Middle frontal gyrus (tissue), 1 donor: Measurements from ENCODE around the gene CARD19.
"Not testable (repeated sequence)": the region's sequence is repeated elsewhere in the genome, so short reads cannot be mapped to it uniquely, and the experiment has no call there.

Experiments
- DNase-seq: peaks from one replicate; pipeline ENCODE4 v3.0.0-alpha.2; 2015; ENCODE audit warnings: low spot score; ENCODE audit errors: extremely low spot score

CARD19 gene

DNA sequence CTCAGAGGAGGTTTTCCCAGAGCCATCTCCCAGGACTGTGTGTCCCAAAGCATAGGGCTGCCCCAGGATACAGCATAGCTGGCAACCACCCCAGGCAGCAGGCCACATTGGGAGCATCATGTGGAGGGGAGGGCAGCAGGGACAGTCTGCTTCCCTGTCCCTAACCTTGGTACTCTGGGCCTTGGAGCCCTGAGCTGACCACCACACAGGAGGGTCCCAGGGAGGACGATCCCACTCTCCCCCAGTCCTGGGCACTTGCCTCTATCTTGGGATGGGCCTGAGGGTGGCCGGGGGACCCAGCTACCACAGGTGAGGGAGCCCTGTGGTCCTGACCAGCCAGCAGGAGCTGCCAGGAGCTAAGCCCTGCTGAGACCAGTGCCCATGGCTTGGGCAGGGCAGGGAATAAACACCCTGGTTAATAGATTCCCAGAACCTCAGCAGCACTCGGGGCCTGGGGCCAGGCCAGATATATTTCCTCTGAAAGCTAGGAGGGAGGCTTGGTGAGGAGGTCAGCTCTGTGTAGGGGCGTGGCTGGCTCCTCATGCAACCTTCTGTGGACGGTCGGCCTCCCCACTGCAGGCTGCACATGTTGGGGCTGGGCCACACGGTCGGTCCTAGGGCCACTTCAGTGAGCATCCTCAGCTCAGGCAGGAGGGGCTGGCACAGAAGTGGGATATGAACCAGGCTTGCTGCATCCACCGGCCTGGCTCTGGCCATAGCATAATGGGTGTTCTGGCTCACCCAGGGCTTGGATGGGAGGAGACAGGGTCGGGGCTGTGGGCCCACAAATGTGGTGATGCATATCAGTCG, 33.9 kb downstream of the CARD19 start:
- DNase-seq = no peak

DNA sequence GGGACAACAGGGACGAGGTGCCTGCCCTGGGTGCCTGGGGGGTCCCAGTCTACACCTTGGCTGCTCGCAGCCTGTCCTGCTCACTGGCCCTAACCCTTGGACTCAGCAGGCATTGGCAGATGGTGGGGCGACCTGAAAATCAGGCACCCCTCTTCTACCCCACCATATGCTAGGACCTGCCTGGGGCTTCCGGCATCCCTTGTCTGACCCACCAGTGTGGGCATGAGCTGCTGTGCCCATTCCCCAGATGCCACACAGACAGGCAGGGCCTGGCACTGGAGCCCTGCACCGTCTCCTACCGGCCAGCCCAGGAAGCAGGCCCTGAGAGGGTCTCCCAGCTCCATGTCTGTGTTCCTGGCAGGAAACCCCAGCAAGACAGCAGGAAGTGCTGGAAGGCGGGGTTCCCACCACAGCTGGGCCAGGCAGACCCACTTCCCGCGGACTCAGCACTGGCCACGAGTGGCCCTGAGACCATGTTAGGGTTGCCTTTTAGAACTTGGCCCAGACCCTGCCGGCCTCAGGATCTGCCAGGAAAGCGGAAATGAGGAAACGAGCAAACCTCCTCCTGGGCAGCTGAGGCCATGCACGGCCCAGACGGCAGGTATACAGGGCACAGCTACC, 35.0 kb downstream of the CARD19 start:
- no peak for DNase-seq

DNA sequence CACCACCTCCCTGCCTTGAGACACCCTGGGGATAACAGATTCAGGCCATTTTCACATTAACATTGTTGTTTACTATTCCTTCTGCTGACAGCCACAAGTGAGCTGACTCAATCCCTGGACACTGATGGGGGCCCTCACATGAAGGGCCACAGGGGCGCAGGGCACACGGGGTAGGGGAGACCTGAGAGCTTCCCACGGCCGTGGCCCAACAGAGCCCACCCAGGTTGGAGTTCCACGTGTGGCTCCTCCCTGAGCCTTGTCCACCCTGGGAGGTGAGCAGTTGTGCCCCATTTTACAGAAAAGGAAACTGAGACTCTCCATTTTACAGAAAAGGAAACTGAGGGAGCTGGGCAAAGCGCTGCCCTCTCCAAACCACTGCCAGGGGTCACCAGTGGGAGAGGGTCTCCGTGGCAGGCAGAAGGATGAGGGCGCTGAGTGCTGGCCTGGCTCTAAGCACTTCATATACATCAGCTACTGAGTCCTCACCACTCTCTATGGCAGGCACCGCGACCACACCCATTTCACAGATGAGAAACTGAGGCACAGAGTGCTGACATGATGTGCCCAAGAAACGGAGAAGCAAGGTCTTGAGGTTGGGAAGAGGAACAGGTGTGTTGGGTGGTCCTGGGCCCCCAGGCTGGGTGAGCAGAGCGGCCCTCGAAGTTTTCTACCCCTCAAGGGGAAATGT, 35.7 kb downstream of the CARD19 start:
- no peak for DNase-seq

DNA sequence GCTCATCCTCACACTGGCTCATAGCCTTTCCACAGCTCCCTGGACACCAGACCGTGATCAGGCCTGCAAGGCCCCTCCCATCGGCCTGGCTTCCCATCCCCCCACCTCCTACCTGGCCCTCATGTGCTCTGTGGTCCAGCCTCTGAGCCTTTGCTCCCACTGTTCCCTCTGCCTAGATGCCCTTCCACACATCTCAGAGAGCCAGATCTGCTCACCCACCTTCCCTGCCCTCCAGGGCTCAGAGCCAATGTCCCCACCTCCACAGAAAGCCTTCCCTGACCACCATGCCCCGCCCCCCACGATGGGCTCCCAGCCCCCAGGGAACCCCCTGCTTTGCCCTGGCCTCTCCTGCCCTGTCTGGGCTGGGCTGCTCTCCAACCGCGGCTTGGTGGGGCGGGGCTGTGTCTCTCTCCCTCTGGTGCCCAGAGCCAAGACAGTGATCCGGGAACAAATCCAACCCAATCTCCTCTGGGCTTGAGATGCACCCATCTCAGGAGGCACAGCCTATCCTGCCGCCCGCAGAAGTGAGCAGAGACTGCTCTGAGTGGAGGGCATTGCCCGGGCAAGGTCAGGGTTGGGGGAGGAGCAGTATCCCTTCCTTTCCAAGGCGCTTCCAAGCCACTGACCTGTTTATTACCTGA, 36.4 kb downstream of the CARD19 start:
- DNase-seq = no peak

DNA sequence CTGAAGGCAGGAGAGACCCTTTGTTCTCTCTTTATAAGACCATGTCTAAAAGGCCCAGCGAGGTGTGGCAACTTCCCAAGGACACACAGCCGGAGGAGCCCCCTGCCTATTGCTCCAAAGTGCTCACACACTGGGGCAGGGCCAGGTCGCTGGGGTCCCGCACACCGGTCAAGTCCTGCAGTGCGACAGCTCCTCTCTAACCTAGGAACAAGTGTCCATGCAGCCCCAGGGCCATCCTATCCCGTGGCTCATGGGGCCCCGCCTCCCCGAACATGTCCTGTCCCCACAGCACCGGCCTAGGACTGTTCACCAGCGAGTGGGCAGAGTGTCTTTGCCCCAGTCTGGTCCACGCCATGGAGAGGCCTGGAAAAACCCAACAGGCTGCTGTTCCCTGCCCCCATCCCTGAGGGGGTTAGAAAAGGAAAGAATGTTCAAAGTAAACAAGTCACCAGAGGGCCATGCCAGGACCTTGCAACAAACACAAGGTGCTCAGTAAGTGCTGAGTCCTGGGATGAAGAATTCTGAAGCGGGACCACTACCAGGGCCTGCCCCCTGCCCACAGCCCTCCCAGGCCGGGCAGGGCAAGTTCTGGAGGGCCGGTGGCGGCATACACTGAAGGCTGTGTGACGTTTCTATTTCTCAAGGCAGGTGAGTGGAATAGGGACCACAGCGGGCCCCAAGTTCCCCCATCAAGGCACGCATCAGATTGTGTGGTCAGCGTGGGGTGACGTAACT, 37.1 kb downstream of the CARD19 start:
- no peak for DNase-seq

DNA sequence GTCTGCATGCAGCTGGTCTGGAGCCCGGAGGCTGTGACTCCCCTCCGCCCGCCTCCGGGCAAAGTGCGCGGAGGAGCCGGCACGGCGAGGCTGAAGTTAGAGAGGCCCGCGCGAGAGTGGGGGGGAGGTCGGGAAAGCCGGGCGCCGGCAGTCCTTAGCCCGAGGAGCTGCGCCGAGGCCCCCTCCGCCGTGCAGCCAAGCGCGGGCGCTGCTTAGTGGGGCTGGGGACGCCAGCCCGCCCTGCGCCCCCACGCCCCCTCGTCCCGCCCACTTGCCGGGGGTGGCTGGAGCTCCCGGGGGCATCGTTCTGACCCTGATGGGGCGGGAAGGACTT, 37.6 kb downstream of the CARD19 start:
- DNase-seq = no peak

DNA sequence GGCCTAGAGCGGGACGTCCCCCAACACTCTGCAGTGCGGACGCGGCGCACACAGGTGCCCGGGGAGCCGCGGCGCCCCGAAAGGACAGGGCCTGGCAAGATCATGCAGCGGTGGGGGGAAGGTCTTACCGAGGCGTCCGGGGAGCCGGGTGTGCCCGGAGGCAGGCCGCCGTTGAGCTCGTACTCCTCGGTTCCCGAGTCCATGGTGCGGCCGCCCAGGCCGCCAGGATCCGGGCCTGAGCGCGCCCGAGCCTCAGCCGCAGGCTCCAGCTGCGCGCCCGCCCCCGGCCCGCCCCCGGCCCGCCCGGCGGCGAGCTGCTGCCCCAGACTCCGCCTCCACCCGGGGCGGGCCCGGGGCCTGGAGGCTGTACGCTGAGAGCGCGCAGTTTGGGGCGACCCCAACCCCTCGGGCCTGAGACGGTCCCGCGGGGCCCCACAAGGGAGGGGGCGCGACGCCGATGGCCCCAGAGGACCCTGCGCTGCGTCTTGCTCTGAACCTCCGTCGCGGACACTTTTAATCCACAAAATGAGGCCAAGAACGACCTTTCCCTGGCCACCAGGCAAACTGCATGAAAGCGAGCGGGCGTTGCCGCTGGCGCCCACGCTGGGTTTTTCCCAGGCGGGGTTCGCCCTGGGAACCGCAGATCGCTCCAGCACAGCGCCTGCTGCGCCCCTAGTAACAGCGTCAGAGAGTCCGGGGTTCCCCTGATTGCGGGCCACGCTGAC, 38.2 kb downstream of the CARD19 start, which contains the start of gene NINJ1:
TSS of gene NINJ1 (minus strand) at position 237 of the 725 bp plus-strand sequence. CDS start at position 203, 34 bp downstream.
- no peak for DNase-seq

DNA sequence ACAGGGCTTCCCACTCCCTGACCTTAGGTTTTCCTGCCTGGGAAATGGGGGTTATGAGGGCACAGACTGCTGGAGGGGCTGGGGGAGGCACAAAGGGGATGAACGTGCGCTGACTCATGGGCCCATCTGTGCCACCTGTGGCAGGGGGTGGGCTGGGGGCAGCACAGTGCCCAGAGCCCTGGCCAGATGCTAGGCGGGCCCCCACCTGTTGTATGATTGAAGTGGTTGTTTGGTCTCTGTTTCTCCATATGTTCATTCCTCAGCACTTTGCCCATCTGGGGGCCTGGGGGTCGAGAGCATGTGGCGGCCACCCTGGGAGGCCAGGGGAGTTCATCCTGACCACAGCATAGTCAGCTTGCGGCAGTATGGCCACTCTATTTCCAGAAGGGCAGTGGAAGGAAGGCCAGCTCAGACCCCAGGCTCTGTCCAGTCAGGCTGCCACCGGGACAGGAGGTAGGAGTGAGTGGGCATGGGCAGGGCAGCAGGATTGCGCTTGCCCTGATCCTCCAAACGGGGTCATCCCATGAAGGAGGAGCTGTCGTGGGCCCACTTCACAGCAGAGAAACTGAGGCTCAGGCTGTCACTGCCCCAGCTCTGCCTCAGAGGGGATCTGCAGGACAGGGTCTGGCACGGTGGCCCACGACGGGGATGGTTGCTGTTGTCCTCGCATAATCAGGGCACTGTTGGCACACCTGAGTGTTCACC, 38.9 kb downstream of the CARD19 start:
- DNase-seq = no peak

DNA sequence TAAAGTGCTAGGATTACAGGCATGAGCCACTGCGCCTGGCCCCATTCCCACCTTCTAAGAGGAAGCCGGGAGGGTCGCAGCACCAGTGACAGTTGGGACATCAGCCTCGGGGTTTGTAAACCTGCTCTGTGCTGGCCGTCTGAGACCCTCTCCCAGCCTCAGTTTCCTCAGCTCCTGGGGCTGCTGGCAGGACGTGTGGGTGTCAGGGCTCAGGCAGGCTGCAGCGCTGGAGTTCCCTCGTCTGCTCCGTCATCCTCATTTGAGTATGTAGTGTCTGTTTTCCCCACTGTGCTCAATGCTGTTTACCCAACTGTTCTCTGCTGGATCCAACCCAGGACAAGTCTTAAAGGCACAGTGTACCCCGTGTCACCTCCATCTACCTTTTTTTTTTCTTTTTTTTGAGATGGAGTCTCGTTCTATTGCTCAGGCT, 40.0 kb downstream of the CARD19 start:
- DNase-seq = peak; percentile 43

DNA sequence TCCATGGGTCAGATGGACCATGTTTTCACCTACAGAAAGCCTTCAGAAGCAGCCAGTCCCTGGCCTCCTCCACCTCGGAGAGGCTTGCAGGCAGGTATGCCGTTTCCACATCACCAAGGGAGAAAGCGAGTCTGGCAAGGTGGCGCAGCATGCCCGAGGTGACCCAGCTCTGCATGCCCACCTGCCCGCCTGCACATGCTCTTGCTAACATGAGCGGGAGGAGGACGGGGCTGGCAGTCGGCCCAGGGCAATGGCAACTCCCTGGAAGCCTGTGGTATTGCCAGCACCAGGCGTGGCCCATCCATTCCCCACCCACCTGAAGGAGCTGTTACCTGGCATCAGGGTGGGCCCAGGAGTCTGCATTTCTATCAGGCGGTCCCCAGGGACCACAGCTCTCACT, 41.3 kb downstream of the CARD19 start:
- DNase-seq = no peak

DNA sequence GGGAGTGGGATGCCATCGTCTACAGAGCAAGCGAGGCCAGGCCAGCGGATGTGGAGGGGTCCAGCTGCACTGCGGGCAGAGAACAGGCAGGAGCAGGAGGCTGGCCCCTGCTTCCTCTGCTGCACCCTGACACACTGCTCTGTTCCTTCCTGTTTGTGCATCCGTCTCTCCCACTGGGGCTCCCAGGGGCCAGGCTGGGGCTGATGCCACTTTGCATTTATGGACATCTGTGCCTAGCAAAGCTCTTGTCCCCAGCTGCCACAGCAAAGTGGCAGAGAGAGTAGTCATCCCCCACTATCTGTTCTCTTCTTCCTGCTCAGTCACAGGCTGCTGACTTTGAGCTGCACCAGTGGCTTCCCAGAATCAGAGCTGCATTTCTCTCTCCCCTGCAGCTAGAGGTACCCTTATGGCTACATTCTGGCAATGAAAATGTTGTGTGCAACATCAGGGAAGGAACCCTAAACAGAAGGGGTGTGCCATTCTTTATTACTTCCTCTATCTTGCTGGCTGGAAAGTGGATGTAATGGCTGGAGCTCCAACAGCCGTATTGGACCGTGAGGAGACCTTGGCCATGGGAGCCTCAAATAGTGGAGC, 42.3 kb downstream of the CARD19 start:
- DNase-seq = no peak

DNA sequence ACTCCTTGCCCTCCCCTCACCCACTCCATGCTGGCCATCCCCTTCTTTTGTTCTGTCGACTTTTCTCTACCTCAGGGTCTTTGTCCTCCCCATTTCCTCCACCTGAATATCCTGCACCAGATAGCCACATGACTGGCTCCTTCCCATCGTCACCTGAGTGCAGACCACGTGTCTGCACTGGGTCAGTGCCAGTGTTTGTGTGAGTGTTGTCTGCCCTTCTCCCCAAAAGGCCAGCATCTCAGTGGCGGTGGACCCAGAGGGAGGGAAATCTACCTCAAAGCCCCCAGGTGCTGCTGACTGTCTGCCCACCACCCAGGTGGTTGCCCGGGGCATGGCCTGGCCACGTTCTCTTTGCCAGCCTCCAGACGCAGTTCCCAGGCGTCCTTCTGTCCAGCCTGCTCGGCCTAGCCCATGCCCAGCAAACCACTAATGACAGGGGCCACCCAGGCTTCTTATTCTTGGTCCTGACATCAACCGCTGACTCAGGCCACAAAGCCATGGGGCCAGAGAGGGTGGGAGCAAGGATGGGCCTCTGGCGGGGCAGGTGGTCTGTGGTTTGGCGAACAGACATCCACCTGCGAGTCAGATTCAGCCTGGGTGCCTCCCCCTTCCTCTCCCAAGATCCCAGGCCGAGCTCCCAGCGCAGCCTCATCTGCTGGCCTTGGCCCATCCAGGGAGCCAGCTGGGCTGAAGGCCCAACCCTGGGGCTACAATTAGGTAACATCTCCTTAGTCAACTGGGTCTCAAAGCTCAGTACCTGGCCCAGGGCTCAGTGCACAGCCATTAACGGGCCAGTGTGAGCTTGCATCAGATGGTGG, 43.6 kb downstream of the CARD19 start:
- DNase-seq = no peak

DNA sequence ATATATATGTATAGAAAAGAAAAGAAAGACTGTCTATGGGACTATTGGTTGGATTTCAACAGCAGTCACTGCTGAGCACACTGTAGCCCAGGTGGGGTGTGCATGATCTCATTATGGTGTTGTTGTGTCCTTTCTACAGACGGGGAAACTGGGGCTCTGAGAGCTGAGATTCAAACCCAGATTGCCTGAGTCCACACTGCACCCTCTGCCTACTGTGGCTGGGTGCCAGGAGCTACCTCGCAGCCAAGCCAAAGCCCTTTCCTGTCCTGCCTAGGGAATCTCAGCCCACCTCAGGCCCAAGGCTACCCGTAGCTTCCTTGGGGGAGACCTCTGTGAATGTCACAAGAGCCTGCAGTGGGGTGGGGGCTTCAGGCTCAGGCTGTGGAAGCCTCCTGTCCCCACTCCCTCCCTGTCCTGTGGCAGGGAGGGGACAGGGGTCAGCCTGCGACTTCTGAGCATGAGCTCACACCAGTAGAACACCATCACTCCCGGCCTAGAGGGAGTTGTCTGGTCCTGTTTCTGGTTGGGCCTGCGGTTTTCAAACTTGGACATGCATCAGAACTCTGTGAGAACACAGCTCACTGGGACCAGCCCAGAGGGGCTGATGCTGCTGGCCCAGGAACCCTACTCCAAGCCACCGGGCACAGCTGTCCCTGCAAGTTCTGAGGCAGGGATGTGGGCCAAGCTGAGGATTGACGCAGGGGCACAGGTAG, 45.9 kb downstream of the CARD19 start:
- DNase-seq = no peak

DNA sequence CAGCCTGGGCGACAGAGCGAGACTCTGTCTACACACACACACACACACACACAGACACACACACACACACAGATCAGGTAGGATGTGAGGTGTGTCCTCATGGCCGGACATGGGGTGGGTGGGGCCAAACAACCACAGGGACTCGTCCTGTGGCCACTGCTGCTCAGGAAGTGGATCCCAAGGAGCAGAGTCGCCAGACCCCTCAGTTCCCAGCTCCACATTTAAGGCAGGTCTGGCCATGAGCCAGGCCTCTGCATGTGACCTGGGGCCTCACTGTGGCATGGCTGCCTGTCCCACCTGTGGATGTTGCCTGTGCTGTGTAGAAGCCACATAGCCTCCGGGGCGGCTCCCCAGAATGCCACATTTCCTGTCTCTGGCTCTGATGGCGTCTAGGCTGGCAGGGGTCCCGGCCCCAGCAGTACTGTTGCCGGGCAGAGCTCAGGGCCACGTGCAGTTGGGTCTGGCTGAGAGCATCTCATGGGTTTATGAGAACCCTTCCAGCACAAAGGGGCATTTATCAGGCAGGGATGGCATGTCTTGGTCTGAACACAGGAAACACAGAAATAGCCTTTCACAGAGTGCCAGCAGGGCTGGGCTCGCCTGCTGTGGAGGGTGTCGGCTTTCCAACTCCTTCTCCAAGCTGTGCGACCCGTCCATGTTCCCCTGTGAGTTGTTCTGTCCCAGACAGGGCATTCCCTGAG, 48.0 kb downstream of the CARD19 start:
- DNase-seq = peak; percentile 84

DNA sequence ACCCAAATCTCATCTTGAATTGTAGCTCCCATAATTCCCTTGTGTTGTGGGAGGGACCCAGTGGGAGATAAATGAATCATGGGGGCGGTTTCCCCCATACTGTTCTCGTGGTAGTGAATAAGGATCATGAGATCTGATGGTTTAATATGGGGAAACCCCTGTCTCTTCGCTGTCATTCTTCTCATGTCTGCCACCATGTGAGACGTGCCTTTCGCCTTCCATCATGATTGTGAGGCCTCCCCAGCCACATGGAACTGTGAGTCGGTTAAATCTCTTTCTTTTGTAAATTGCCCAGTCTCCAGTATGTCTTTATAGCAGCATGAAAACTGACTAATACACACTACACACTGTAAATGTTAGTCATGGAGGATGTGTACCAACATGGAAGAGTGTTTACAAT, 50.7 kb downstream of the CARD19 start:
- DNase-seq = not testable (repeated sequence)

DNA sequence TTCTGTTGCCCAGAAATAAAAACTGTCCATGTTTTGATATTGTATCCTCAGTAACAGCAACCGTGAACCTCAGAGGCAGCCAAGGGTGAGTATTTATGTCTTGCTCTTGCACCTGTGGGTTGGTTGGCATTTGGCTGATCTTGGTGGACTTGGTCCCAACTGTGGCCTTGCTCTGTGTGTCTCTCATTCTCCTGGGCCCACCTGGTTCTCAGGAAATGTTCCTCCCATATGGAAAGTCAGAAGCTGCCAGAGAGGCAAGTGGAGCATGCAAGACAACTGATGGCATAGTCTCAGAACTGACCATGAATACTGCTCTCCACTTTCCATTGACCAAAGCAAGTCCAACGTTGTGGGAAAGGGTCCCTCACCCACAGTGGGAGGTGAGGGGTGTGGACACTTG, 51.6 kb downstream of the CARD19 start:
- DNase-seq = no peak

DNA sequence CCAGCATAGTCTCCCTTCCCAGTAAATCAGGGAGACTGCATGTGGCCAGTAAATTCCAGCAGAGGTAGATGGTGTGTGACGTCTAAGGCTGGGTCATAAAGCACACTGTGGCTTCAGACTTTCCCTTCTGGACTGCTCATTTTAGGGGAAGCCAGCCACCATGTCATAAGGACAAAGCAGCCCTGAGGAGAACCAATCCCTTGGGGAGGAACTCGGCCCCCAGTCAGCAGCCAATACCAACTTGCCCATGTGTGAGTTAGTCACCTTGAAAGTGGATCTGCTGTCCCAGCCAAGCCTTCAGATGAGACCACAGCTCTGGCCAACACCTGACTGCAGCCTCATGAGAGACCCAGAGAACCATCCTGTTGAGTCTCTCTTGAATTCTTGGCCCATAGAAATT, 52.7 kb downstream of the CARD19 start:
- no peak for DNase-seq
